SHP77 treated with DMSO at 0.1 percent for 48 hours (cell line): Measurements from ENCODE around the gene ZNF107.

Experiments used
- DNase-seq: peaks from one replicate; lab custom pipeline; 2025; lab: John Stamatoyannopoulos, UW

ZNF107 gene

GRCh38 chr7:64665980-64666662 is at the start of gene ZNF107:
Gene ZNF107, plus strand, starts transcription at chr7:64666133. Its CDS starts 150 bp downstream, at chr7:64666283.
- peak; percentile 95 for DNase-seq

- DNase-seq, result peak; percentile 27
Measured at GRCh38 chr7:64618785-64619456, 47.0 kb upstream of the ZNF107 start.

DNA sequence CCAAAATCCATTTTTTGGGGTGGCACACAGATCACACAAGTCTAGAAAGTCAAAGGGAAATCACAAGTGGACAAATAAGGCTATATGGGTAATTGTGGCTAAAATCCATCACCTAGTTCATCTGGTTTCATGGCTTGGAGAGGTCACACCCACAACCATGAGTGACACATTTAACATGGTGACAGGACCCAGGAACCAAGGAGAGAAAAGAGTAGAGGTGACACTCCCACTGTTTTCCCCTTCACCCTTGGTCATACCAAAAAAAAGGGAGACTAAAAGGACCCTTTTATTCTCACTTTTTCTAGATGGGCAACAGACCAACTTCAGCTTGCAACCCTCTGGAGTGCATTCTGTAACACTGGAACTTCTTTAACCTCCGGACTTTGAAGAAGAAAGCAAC is 46.2 kb upstream of the ZNF107 start:
- no peak for DNase-seq

- DNase-seq, result no peak
Measured at GRCh38 chr7:64621656-64622055, 44.3 kb upstream of the ZNF107 start.

GRCh38 chr7:64625114-64626082 is 40.5 kb upstream of the ZNF107 start:
- no peak for DNase-seq

DNA sequence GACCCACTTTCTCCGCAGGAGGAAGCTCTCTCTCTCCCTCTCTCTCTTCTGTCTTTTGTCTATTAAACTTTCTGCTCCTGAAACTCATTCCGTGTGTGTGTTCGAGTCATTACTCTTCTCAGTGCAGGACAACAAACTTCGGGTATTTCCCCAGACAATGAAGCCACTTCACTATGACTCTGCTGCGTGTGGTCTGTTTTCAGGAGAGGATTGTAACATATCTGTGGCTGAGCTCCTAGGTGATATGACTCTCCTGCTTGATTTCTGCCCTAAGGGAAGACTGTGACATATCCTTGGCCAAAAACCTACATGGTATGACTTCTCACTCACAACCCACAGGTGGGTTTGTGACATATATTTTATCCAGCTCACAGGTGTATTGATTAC is 39.9 kb upstream of the ZNF107 start:
- no peak for DNase-seq

GRCh38 chr7:64626557-64626956 is 39.4 kb upstream of the ZNF107 start:
- DNase-seq, result no peak

GRCh38 chr7:64628192-64628591 is 37.7 kb upstream of the ZNF107 start:
- DNase-seq, result no peak

DNA sequence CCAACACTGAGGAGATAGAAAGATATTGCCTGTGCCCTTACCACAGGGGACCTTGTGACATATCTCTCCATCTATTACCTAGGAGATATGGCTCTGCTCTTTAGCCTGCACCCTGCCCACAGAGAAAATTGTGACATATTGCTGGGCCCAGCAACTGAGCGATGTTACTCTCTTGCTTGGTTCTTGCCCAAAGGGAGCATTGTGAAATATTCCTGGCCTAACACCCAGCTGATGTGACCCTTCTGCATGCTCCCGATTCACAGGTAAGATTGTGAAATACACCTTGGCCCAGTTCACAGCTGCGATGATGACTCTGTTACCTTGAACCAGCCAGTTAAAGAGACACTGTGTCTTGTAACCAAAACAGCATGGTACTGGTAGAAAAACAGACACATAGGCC is 37.2 kb upstream of the ZNF107 start:
- no peak for DNase-seq

DNA sequence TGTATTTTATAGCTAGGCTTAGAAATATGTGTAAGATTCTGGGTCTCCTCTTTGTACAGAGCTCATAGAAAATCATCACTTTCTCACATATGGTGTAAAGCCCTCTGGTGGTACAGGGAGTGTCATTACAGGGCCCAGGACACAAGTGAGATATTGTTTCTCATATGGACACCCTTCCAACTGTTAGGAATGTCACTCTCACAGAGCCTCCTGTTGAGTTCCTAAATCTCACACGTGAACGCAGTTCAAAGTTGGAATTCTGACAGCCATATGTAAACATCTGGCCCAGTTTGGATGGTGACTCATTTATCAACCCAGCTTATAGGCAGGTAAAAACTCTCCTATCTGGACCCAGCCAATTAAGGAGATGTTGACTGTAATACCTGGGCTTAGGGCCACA is 35.4 kb upstream of the ZNF107 start:
- DNase-seq, result no peak

DNA sequence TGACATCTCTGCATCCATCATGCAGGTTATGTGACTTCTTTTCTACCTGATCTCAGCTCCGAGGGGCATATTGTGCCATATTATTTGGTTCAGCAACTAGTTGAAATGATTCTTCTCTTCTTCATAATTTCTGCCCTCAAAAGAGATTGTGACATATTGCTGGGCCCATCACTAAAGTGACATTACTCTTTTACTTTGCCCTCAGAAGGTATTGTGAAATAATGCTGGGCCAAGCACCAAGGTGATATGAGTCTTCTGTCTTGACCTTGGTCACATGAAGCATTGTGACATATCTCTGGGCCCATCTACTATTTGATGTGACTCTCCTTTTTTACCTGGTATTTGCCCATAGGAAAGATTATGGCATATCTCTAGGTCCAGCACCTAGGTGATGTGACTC is 33.9 kb upstream of the ZNF107 start:
- no peak for DNase-seq

DNA sequence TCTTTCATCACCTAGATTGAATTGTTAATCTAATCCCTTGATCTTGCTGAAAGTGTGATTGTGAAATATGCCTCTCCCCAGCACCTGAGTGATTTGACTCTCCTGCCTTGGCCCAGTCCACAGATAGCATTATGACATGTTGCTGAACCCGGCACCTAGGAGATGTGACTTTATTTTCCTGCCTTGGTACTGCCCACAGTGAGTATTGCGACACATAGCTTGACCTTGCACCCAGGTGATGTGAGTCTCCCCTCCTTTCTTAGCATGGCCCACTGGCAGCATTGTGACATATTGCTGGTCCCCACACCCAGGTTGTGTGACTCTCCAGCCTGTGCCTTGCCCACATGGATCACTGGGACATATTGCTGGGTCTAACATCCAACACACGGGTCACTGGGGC is 32.5 kb upstream of the ZNF107 start:
- DNase-seq, result no peak

DNA sequence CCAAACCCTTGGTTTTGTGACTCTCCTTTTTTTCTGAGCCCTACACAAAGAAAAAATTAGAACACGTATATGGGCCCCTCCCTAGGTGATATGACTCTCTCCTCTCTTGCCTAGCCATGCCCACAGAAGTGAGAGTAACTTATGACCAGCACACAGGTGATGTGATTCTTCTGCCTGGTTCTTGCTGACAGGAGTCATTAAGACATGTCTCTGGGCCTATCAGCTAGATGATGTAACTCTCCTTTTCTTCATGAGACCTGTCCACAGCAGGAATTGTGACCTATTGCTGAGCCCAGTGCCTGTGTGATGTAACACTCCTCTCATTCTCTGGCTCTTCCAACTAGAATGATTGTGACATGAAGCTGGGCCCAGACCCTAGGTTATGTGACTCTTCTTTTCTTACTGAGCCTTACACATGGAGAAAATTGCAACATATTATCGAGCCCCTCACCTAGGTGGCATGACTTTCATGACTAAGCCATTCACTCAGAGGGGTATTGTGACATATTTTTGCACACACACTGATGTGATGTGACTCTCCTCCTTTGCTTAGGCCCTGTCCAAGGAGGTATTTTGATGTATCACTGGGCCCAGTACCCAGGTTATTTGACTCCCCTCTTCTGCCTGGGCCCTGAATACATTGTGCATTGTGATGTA is 31.4 kb upstream of the ZNF107 start:
- no peak for DNase-seq

DNA sequence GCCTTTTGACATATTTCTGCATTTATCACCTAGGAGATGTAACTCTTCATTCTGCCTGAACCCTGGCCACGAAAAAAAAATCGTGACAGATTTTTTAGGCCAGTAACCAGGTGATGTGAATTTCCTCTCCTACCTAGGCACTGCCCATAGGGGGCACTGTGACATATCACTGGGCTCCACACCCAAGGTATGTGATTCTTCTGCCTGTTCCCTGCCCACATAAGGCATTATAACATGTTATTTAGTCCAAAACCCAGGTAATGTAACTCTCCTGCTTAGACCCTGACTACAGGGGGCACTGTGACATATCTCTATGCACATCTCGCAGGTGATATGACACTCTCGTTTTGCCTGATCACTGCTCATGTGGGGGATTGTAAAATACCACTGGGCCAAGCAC is 29.5 kb upstream of the ZNF107 start:
- no peak for DNase-seq

DNA sequence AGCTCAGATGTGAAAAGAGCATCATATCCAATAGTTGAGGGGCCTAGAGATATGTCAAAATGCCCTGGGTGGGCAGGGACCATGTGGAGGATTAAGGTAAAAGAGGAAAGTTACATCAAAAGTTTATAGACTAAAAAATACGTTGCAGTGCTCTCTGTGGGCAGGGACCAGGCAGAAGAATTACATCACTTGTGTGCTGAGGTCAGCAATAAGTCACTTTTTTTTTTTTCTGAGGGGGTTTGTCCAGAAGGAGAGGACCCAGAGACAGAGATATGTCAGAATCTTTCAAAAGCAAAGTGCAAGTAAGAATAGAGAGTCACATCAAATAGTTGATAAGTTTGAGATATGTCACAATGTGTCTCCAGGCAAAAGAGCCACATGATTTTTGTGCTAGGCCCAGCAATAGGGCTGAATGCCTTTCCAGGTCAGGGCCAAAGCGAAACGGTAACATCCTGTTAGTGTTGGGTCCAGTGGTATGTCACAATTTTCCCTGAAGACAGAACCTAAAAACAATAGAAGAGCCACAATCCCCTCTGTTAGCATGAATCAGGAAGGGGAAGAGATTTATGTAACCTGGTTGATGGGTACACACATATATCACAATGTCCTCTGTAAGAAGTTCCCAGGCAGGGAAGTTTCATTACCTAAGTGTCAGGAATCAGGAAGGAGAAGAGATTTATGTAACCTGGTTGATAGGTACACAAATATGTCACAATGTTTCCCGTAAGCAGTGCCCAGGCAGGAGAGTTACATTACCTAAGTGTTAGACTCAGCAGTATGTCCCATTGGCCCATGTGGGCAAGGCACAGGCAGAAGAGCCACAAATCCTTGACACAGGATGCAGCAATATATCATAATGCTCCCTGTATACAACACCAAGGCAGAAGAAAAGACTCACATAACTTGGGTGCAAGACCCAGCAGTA is 28.1 kb upstream of the ZNF107 start:
- no peak for DNase-seq

GRCh38 chr7:64638822-64639221 is 27.1 kb upstream of the ZNF107 start:
- DNase-seq, result no peak

DNA sequence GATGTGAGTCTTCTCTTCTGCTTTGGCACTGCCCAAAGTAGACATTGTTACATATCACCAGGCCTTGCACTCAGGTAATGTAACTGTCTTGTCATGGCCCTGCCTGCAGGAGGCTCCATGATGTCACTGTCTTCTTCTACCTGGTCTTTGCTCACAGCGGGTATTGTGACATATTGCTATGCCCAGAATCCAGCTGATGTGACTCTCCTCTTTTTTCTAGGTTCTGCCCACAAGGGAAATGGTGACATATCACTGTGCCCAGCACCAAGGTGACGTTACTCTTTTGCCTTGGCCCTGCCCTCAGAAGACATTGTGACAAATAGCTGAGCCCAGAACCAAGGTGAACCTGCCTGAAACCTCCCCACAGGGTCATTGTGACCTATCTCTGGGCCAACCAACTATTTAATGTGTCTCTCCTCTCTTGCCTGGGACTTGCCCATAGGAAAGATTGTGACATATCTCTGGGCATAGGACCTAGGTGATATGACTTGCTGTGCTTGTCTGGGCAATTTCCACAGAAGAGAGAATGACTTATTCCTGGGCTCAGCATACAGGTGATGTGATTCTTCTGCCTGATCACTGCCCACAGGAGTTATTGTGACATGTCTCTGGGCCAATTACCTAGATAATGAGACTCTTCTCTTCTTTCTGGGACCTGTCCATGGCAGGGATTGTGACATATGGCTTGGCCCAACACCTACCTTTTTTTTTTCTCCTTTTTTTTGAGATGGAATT is 26.5 kb upstream of the ZNF107 start:
- no peak for DNase-seq

DNA sequence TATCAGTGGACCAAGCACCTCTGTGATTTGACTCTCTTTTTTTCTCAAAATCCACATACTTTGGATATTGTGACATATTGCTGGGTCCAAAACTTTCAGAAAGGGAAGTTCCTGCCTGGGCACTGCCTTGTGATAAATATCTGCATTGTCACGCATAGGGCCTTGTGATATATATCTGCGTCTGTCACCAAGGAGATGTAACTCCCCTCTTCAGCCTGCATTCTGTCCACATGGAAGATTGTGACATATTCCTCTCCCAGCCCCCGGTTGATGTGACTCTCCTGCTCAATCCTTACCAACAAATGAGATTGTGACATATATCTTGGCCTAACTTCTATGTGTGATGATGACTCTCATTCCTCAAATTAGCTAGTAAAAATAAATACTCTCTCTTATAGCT is 25.4 kb upstream of the ZNF107 start:
- no peak for DNase-seq

DNA sequence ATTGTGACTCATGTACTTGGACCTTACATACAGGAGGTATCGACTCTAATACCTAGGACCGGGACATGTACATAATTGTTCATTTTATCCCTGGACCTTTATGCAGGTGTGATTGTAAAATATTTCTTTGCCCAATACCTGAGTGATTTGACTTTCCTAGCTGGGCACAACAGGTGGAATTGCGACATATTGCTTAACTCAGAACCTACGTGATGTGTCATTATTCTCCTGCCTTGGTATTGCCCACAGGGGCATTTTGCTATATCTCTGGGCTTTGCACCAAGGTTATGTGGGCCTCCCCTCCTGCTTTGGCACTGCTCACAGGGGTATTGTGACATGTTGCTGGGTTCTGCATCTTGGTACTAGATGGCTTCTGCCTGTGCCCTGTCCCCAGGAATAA is 23.9 kb upstream of the ZNF107 start:
- DNase-seq, result no peak

- no peak for DNase-seq
Measured at GRCh38 chr7:64642875-64643274, 23.1 kb upstream of the ZNF107 start.
